Neural cell (in vitro differentiated cells): Measurements from ENCODE around the gene SPRYD4.
"Not testable (repeated sequence)": the region's sequence is repeated elsewhere in the genome, so short reads cannot be mapped to it uniquely, and the experiment has no call there.

ENCODE experiments used
- EP300 ChIP-seq: fragments of 450-650 bp; conservative IDR thresholded peaks from 2 replicates; pipeline ENCODE4 v1.6.1; 2014; ENCODE audit warnings: antibody characterized with exemption, mild to moderate bottlenecking, moderate library complexity; ENCODE audit not compliant: poor library complexity, severe bottlenecking
- EZH2 ChIP-seq: fragments of 200-600, 300-800 bp; shearing (Covaris generic), sonication (generic); IDR thresholded peaks from 2 replicates; pipeline ENCODE4 v1.6.1; 2014; ENCODE audit warnings: antibody characterized with exemption, low read length, borderline replicate concordance, mild to moderate bottlenecking; ENCODE audit not compliant: insufficient read depth, poor library complexity, severe bottlenecking
- MXI1 ChIP-seq: fragments of 450-650 bp; conservative IDR thresholded peaks from 2 replicates; pipeline ENCODE4 v1.6.1; 2014; ENCODE audit warnings: antibody characterized with exemption, mild to moderate bottlenecking; ENCODE audit not compliant: poor library complexity, severe bottlenecking
- RAD21 ChIP-seq: fragments of 450-650 bp; conservative IDR thresholded peaks from 2 replicates; pipeline ENCODE4 v1.6.1; 2014; ENCODE audit warnings: antibody characterized with exemption, mild to moderate bottlenecking, moderate library complexity
- SMC3 ChIP-seq: fragments of 450-650 bp; conservative IDR thresholded peaks from 2 replicates; pipeline ENCODE4 v1.6.1; 2014; ENCODE audit warnings: antibody characterized with exemption, mild to moderate bottlenecking, moderate library complexity; ENCODE audit not compliant: poor library complexity
- TF ChIP-seq, protein P1 (sequence below): fragments of 450-650 bp; IDR thresholded peaks from 2 replicates; pipeline ENCODE4 v1.5.1; 2014; ENCODE audit warnings: antibody characterized with exemption, mild to moderate bottlenecking, moderate library complexity; ENCODE audit not compliant: poor library complexity, severe bottlenecking
- TF ChIP-seq, protein P2 (sequence below): IDR thresholded peaks from 2 replicates; pipeline ENCODE4 v1.6.1; 2012; ENCODE audit warnings: borderline replicate concordance

DNA sequence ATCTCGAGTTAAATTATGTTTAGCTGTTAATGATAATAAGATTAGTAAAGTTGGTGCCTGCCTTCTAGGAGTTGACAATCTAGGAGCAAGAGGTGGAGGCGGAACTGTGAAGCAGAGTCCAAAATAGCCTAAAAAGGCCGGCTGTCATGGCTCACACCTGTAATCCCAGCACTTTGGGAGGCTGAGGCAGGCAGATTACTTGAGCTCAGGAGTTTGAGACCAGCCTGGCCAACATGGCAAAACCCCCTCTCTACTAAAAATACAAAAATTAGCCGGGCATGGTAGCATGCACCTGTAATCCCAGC lies 45.6 kb downstream of the SPRYD4 start:
- not testable (repeated sequence) for TF ChIP-seq EZH2, RAD21, EP300, MXI1
- TF ChIP-seq, protein P1, sequence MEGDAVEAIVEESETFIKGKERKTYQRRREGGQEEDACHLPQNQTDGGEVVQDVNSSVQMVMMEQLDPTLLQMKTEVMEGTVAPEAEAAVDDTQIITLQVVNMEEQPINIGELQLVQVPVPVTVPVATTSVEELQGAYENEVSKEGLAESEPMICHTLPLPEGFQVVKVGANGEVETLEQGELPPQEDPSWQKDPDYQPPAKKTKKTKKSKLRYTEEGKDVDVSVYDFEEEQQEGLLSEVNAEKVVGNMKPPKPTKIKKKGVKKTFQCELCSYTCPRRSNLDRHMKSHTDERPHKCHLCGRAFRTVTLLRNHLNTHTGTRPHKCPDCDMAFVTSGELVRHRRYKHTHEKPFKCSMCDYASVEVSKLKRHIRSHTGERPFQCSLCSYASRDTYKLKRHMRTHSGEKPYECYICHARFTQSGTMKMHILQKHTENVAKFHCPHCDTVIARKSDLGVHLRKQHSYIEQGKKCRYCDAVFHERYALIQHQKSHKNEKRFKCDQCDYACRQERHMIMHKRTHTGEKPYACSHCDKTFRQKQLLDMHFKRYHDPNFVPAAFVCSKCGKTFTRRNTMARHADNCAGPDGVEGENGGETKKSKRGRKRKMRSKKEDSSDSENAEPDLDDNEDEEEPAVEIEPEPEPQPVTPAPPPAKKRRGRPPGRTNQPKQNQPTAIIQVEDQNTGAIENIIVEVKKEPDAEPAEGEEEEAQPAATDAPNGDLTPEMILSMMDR: peak; percentile 50
- TF ChIP-seq, protein P2, sequence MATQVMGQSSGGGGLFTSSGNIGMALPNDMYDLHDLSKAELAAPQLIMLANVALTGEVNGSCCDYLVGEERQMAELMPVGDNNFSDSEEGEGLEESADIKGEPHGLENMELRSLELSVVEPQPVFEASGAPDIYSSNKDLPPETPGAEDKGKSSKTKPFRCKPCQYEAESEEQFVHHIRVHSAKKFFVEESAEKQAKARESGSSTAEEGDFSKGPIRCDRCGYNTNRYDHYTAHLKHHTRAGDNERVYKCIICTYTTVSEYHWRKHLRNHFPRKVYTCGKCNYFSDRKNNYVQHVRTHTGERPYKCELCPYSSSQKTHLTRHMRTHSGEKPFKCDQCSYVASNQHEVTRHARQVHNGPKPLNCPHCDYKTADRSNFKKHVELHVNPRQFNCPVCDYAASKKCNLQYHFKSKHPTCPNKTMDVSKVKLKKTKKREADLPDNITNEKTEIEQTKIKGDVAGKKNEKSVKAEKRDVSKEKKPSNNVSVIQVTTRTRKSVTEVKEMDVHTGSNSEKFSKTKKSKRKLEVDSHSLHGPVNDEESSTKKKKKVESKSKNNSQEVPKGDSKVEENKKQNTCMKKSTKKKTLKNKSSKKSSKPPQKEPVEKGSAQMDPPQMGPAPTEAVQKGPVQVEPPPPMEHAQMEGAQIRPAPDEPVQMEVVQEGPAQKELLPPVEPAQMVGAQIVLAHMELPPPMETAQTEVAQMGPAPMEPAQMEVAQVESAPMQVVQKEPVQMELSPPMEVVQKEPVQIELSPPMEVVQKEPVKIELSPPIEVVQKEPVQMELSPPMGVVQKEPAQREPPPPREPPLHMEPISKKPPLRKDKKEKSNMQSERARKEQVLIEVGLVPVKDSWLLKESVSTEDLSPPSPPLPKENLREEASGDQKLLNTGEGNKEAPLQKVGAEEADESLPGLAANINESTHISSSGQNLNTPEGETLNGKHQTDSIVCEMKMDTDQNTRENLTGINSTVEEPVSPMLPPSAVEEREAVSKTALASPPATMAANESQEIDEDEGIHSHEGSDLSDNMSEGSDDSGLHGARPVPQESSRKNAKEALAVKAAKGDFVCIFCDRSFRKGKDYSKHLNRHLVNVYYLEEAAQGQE: not testable (repeated sequence)
- peak; percentile 16 for TF ChIP-seq SMC3
